NCI-H2196 (cell line): Measurements from ENCODE around the gene MAP1LC3B.

Experiments
- DNase-seq: peaks from one replicate; lab custom pipeline; 2025; ENCODE audit not compliant: unreplicated experiment; lab: John Stamatoyannopoulos, UW

The MAP1LC3B gene

GRCh38 chr16:87425941-87426340, 33.8 kb downstream of the MAP1LC3B start:
- DNase-seq: no peak

- no peak for DNase-seq
Observed at GRCh38 chr16:87426423-87427215, 34.5 kb downstream of the MAP1LC3B start.

DNA sequence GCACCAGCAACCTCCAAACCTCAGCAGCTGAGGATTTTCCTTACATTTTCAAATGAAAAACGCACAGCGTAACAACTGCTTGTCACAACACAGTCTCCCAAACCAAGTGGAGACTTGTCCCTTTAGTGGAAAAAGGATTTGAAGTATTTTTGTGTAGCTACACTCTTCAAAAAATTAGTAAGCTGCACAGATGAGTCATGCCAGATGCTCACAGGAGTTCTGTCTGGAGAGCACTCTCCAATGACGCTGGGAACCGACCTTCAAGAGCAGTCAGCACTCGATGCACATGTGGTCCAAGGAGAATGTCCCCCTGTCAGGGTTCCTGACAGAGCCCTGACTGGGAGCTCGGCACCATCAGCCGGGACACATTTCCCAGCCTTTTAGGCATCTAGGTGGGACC, 39.8 kb downstream of the MAP1LC3B start:
- DNase-seq: no peak

DNA sequence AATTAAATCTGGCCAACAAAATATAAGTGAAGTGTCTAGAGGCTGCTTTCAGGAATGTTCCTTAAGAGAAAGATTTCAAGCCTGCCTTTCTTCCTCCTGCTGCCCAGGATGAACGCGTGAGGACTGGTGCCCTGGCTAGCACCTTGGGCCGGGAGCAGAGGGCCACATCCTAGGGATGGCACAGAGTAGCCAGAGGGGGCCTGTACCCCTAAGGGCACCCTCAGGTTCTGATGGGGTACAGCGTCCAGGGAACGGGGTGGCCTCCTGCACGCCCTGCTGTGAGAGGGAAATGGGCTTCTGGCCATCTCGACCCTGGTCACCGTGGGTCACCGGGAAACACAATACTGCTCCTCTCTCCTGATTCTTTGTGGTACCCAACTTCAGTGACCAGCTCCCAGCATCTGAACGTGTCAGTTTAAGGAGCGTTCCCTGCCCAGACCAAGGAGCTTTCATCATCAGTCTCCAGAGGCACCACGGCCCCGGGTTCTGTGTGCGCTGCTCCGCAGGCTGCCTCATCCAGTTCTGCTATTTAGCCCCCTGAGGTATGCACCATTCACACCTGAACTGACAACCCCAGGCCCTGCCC, 40.3 kb downstream of the MAP1LC3B start:
- DNase-seq: no peak

DNA sequence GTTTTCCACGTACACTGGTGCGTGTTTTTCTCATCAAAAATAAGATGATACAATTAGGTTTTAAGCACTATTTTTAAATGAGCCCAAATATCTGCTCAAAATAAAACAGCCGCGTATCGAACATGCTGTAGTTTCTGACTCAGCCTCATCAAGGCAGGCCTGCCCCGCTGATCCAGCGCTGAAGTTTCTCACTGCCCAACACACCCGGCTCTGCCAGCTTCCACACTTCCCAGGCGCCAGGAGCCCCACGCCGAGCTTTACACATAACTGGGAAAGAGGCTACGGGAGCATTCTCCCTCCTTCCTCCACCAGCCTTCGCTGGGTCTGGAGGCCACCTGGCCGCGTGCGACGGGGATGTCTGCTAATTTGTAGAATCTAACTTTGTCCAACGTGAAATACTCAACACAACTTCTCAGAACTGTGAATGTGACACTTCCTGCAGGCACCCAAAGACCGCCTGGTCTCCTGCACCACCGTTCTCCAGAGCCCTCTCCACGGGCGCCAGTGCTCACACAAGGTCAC, 42.1 kb downstream of the MAP1LC3B start:
- DNase-seq: no peak

- no peak for DNase-seq
Observed at GRCh38 chr16:87435372-87436224, 43.5 kb downstream of the MAP1LC3B start.

- no peak for DNase-seq
Observed at GRCh38 chr16:87436225-87437172, 44.4 kb downstream of the MAP1LC3B start.

- no peak for DNase-seq
Observed at GRCh38 chr16:87437327-87437726, 45.2 kb downstream of the MAP1LC3B start.

- DNase-seq: no peak
Observed at GRCh38 chr16:87437911-87438610, 45.9 kb downstream of the MAP1LC3B start.

- DNase-seq: no peak
Observed at GRCh38 chr16:87438611-87438985, 46.5 kb downstream of the MAP1LC3B start.

GRCh38 chr16:87439926-87440325, 47.8 kb downstream of the MAP1LC3B start:
- no peak for DNase-seq

DNA sequence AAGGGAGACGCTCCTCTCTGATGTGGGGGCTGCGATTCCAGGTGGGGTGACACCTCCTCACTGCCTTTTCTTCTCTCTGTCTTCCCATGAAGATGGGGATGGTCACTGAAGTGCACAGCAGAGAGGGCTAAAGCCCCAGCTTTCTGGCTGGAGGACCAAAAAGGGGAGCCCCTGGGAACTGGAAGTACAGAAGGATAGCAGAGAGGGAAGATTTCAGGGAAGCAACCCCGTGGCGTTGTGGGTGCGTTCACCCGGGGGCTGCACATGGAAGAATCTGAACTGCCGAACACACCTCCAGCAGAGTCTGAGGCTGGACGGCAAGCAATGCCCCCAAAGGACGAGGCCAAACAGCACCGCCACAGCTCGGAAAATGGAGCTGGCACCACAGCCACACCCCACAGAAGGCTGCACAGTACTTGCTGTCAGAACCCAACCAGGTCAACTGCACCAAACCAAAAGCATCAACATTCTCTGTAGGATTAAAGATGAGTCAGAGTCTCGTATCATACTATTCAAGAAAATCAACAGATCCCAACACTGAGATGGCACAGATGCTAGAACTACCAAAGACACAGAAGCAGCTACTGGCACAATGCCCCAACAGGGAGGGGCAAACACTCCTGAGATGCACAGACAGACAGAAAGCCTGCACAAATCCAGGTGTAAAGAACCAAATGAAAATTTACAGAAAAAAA, 49.9 kb downstream of the MAP1LC3B start:
- DNase-seq: no peak

DNA sequence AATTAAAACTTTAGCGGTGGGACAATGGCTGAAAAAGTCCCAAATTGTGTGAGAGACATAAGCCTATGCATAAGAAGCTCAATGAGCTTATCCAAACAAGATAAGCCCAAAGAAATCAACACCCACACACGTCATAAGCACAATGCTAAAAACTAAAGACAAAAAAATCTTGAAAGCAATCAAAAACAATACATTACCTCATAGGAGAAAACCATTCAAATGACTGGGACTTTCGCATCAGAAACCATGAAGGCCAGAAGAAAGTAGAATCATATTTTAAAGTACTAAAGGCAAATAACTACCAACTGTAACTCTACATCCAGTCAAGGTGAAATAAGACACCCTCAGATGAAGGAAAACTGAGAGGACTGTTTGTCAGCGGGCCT, 50.4 kb downstream of the MAP1LC3B start:
- no peak for DNase-seq

- no peak for DNase-seq
Observed at GRCh38 chr16:87443016-87443415, 50.9 kb downstream of the MAP1LC3B start.

GRCh38 chr16:87443964-87444363, 51.8 kb downstream of the MAP1LC3B start:
- no peak for DNase-seq

DNA sequence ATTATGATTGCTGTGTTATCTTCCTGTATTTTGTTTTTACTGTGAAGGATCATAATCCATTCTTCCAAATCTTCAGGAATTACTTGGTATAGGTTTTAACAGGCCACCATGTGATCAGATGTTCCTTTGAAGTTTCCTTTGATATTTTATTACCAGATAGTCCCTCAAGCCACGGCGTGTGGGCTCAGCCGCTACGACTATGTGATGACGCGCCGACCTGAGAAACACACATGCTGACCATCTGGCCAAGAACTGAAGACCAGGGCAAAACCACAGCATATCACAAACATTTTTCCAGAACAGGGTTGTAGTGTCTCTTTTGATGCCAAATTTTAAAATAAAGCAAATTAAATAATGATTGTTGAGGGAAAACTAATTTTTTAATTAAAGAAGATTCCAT, 53.4 kb downstream of the MAP1LC3B start:
- DNase-seq: no peak

DNA sequence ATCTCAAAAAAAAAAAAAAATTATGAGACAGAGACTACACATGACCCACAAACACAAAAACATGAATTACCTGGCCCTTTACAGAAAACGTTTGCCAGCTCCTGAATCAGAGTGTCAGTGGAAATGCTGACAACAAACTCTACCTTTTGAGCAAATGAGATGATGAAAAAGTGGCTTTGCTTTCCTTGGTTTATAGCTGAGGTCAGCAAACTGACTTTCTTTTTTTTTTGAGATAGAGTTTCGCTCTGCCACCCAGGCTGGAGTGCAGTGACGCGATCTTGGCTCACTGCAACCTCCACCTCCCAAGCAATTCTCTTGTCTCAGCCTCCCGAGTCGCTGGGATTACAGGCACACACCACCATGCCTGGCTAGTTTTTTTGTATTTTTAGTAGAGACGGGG, 54.3 kb downstream of the MAP1LC3B start:
- DNase-seq: no peak

GRCh38 chr16:87447323-87447722, 55.2 kb downstream of the MAP1LC3B start:
- no peak for DNase-seq

DNA sequence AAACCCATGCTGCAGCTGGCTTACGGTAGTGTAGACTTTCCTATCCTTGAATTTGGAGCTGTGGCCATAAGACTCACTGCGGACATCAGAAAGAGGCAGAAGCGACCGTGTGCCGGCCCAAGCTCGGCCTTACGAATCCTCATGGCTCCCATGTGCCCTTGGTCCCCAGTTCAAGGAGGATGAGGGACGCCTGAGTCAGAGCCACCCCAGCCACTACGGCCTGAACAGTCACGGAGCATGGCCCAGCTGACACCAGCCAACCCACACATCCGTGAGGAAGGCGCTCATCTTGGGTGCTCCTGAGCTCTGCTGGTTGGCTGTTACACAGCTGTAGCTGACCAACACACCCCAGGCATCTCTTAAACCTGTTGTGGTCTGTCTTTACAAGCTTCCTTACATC, 56.7 kb downstream of the MAP1LC3B start:
- DNase-seq: no peak
